ENCODE results near the gene MRPS9.

Gene MRPS9

DNA sequence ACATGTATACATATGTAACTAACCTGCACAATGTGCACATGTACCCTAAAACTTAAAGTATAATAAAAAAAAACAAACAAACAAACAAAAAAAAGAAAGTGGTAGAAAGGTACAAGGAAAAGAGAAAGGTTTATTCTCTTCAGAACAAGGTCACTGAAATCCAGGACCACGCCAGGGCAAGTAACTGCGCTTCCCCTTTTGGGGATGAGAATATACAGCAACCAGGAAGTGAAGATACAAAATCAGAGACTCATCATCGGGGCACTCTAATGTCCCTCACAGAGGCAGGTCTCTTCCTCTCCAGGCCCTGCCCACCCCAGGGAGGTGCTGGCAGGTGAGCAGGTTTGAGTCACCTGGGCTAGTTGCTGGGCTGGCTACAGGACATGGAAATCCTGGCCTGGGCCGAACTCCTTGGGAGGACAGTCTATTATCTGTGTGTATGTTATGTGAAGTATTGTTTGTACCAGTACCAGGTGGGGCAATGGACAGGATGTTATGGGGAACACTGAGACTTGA lies 103.3 kb downstream of the MRPS9 start:
- H3K36me3 Mint-ChIP-seq (ENCODE audit: low read depth): no peaks in the 10 kb centered on the region
- H3K27ac Mint-ChIP-seq: no peak overlapping the region
- no peaks in the 10 kb centered on the region for H3K9me3 Mint-ChIP-seq
- peaks cover 6% of the 10 kb centered on the region for H3K4me1 Mint-ChIP-seq
- DNase-seq: no peak
- no peak overlapping the region for H3K4me3 Mint-ChIP-seq
- TF ChIP-seq, protein P1, sequence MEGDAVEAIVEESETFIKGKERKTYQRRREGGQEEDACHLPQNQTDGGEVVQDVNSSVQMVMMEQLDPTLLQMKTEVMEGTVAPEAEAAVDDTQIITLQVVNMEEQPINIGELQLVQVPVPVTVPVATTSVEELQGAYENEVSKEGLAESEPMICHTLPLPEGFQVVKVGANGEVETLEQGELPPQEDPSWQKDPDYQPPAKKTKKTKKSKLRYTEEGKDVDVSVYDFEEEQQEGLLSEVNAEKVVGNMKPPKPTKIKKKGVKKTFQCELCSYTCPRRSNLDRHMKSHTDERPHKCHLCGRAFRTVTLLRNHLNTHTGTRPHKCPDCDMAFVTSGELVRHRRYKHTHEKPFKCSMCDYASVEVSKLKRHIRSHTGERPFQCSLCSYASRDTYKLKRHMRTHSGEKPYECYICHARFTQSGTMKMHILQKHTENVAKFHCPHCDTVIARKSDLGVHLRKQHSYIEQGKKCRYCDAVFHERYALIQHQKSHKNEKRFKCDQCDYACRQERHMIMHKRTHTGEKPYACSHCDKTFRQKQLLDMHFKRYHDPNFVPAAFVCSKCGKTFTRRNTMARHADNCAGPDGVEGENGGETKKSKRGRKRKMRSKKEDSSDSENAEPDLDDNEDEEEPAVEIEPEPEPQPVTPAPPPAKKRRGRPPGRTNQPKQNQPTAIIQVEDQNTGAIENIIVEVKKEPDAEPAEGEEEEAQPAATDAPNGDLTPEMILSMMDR (IDR thresholded peaks at IDR 0.05): no peak
- peaks cover 17% of the 10 kb centered on the region for H3K27me3 Mint-ChIP-seq (ENCODE audit: low read depth, poor library complexity)

DNA sequence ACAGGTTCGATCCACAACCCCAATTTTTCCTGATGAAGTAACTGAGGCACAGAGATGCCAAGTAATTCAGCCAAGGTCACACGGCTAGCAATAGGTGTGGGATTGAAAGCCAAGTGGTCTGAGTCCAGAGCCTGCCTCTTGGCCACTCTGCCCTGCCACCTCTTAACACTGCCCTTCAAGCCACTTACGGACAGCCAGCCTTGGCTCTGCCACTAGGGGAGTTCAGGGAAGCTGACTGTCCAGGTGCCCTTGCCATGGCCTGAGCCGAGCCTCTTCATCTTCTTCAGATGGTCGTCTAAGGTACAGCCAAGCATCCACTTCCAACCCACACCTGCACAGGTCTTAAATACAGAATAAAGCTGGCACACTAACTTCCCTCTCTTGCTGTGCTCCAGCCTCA lies 104.4 kb downstream of the MRPS9 start:
- Mint-ChIP-seq H3K27me3 (ENCODE audit: low read depth, poor library complexity) (peaks cover 21% of the 10 kb centered on the region), H3K9me3 (no peaks in the 10 kb centered on the region), H3K4me3 (peak overlapping the region; percentile 14), H3K4me1 (peaks cover 6% of the 10 kb centered on the region), H3K27ac (no peak overlapping the region), H3K36me3 (ENCODE audit: low read depth) (peaks cover 4% of the 10 kb centered on the region)
- TF ChIP-seq, protein P1 (IDR thresholded peaks at IDR 0.05): no peak
- DNase-seq: no peak

DNA sequence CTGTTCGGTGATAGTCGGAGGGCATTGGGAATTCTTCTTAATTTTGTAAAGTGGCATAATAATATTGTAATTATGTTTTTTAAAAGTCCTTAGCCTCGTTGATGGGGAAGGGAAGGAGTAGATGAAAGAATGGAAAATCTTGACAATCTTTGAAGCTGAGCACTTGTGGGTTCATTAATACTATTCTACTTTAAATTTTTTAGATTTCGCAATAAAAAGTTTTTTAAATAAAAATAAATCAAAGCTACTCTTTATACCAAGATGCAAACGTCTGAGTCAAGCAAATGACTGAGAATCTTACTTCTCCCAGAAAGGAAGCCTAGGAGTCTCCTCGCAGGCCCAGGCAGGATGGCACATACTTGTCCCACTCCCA lies 105.2 kb downstream of the MRPS9 start:
- H3K27ac Mint-ChIP-seq: no peak overlapping the region
- H3K4me1 Mint-ChIP-seq: peaks cover 6% of the 10 kb centered on the region
- no peaks in the 10 kb centered on the region for H3K9me3 Mint-ChIP-seq
- DNase-seq: no peak
- H3K27me3 Mint-ChIP-seq (ENCODE audit: low read depth, poor library complexity): peaks cover 20% of the 10 kb centered on the region
- TF ChIP-seq, protein P1 (IDR thresholded peaks at IDR 0.05): no peak
- H3K4me3 Mint-ChIP-seq: peak overlapping the region; percentile 89
- H3K36me3 Mint-ChIP-seq (ENCODE audit: low read depth): peaks cover 12% of the 10 kb centered on the region

DNA sequence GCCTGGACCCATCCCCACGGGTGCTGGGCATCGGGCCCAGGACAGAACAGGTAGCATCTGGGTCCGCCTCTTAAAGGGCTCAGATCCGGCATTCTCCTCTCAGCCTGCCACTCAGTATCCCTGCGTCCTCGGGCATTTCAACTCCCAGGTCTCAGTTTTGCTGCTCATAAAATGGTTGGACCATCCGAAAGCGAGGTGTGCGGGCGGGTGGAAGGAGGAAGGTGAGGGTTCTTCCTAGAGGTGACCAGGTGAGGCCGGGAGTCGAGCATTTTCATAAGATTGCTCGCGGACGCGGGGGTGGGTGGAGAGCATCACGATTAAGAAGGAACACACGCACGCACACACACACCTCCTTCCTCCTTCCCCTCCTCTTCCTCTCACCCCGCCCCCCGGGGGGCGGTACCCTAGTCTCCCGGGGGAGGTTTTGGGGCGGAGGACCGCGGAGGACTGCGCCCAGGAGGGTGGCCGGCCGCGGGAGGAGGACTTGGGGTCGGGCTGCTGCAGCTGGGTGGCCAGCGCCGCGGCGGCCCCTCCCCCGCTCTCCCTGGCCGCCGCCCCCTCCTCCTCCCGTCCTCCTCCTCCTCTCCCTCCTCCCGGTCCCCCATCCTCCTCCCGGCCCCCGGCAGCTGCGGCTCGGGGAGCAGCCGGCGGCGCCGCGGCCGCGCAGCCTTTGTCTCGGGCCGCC lies 105.7 kb downstream of the MRPS9 start:
- DNase-seq: peak; percentile 68
- Mint-ChIP-seq H3K27me3 (ENCODE audit: low read depth, poor library complexity) (peaks cover 15% of the 10 kb centered on the region), H3K27ac (no peak overlapping the region), H3K36me3 (ENCODE audit: low read depth) (peaks cover 16% of the 10 kb centered on the region), H3K4me3 (peak overlapping the region; percentile 89), H3K4me1 (peaks cover 6% of the 10 kb centered on the region), H3K9me3 (no peaks in the 10 kb centered on the region)
- TF ChIP-seq, protein P1 (IDR thresholded peaks at IDR 0.05): no peak

DNA sequence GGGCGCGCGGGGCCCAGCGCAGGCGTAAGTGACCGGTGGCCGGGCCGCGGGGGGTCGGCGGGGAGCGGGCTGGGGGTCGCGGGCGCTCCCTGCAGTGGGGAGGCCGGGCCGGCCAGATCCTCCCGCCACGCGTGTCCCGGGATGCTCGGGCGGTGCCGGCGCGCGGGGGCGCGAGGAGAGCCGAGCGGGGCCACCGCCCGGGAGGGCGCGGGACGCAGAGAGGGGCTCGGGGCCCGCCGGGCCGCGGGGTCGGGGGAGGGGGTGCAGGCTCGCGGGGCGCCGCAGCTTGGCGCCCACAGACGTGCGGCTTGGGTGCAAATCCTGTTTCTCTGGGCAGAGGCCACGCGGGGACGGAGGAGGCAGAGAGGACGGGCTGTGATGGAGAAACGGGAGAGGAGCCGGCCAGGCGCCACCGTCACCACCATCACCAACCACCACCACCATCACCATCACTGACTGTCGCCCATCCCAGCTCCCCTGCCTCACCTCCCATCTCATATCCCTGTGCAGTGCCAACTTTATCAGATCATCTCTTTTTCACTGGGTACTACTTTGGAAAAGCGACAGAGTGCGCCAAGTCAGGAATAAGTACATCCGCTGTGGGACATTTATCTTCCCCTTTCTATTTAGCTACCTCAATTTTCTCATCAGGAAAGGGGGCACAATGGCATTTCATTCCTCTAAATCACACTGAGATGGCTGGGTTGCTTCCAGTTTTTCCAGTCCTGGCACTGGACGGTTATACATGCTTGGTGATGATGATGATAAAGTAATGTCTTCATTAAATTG lies 106.5 kb downstream of the MRPS9 start:
- no peak for DNase-seq
- Mint-ChIP-seq H3K27me3 (ENCODE audit: low read depth, poor library complexity) (peaks cover 15% of the 10 kb centered on the region), H3K27ac (no peak overlapping the region), H3K36me3 (ENCODE audit: low read depth) (peaks cover 23% of the 10 kb centered on the region), H3K4me3 (peak overlapping the region; percentile 91), H3K9me3 (no peaks in the 10 kb centered on the region), H3K4me1 (peaks cover 6% of the 10 kb centered on the region)
- TF ChIP-seq, protein P1 (IDR thresholded peaks at IDR 0.05): no peak

All from nephron progenitor cell (in vitro differentiated cells).